Measurements from ENCODE around the gene MRPS18A.

- TF ChIP-seq POLR2A (IDR thresholded peaks at IDR 0.05) (no peak), CTCF (IDR thresholded peaks at IDR 0.05) (no peak)
These were observed 33.4 kb upstream of the MRPS18A start for GRCh38 chr6:43720999-43721398.
